HG03066 (cell line): ENCODE measurements around the gene LRRC61.
A peak's percentile ranks its signal among the peaks of the same experiment; 100 is the strongest.
"Not testable (repeated sequence)": the region's sequence is repeated elsewhere in the genome, so short reads cannot be mapped to it uniquely, and the experiment has no call there.

Experiments
- ATAC-seq: cut with Tn5 transposase; IDR thresholded peaks from one replicate; pipeline ENCODE4 v1.9.1; 2021; ENCODE audit warnings: low read depth; ENCODE audit not compliant: unreplicated experiment

LRRC61 gene, protein sequence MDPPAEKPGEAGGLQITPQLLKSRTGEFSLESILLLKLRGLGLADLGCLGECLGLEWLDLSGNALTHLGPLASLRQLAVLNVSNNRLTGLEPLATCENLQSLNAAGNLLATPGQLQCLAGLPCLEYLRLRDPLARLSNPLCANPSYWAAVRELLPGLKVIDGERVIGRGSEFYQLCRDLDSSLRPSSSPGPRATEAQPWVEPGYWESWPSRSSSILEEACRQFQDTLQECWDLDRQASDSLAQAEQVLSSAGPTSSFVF

DNA sequence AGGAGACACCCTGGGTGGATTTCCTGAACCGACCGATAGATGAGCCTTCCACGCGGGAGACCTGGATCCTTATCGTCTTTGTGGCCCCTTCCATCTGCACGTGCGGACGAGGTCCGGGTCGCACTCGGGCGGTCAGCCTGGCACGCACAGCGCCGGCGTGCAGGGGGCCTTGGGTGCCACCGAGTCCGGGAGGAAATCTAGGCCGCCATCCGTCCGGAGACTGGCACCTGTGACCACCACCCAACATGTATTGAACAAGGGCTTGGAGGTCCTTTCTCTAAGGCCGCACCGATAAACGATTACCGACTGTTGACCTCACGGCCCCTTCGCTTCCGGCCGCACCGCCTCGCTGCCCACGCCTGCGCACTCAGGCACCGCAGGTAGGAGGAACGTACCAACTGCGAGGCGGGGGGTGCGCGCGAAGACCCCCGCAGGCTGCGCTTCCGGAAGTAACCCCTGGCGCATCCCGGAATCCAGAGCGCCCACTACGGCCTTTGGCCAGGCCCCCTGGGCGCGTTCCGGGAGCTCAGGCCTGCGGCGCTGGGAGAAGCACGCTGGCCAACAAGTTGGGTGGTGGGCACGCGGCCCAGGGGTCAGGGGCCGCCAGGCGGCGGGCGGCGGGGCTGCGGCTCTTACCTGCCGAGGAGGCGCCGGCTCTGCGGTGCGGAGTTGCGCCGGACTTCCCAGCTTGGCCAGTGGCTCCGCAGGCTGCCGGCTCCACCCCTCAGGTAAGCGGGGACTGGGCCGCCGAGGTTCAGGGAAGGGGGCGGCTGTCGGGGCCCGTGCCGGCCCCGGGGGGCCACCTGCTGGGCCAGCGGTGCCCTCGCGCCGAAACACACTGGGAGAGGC lies at the start of gene LRRC61, which contains the start of gene ACTR3C:
TSS of gene LRRC61 (plus strand) at position 523 of the 849 bp plus-strand sequence. CDS start 13,507 bp downstream, outside the sequence.
TSS of gene ACTR3C (minus strand) at position 713 of the 849 bp plus-strand sequence. CDS start 28,249 bp downstream, outside the sequence.
- ATAC-seq: peak; percentile 67

DNA sequence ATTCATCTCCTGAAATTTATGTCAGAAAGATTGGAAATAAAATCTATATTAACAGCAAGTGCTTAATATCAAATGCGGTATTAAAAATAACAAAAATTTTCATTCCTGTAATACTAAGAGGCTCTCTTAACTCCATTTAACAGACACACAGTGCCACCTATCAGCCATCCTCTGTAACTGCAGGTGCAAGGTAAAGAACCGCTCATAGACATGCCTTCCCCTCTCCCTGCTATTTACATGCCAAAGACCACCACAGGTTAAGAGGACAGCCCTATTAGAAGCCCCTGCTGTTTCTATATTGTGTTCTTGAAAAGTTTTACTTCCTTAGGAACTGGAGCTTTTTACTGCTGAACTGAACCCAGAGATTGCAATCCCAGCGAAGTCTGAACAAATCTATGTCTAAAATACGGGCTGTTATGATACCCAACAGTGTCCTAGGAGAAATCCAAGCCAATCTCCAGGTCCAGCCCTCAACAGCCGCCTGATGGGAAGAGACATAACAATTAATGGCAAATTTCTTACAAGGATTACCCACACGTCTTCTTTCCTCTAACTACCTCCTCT lies 46.9 kb upstream of the LRRC61 start:
- peak; percentile 66 for ATAC-seq

DNA sequence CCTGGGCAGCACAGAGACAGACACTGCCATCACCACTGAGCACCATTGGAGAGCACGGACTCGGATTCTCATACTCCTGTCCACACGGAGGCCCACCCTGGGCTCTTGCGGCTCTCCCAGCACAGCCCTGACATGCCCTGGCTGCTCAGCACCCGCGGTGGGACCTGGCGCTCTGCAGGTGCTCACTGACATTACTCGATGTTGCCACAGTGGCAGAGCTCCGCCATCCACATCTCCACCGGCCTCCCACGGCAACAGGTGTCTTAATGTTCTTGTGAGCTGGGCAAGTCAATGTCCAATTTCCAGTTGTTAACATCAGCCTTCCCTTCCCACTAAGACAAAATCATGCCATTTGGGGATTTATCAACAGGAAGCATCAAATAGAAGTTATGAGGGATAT lies 44.8 kb upstream of the LRRC61 start:
- ATAC-seq: not testable (repeated sequence)

DNA sequence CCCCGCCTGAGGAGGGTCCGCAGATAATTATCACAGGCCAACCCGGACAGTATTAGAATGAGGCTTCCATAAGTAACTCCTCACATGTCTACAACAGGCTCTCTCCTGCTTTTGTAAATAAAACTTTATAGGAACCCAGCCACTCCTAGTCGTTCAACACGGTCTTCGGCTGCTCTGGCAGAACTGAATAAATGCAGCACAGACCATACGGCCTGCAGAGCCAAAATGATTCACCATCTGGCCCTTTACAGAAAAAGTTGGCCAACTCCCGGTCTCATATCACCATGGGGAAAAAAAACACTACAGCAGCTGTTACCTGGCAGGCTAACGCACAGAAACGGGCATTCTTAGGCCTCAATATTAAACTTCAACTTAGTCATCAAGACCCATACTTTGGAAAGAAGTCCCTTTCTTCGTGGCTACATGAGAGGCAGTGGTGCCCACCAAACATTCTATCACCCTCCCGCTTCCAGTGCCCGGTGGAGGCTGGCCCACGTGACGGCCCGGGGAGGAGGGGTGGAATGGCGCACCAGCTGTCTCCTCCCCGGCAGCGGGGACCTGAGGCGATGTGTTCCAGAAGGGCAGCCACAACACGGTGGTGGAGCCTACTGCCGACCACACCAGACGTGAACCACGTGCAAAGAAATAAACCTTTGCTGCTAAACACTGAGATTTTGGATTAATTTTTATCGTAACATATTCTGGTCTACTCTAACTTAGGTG lies 41.3 kb upstream of the LRRC61 start:
- not testable (repeated sequence) for ATAC-seq

DNA sequence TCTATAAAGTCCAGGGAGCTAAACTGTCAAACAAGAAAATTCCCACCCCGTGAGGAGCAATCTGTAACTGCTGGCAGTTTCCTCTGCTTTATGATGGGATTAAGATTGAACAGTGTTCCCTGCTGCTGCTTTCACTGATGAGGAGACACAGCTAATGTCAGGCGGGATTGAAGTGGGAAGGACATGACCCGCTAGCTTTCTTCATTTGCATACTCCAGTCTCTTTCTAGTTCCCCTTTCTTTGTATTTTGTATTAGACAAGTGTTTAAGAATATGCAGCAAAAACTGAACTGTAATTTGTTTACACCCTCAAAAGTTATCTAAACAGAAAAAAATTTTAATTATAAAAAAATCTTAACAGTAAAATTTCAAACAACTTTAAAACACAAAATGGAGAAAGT lies 40.0 kb upstream of the LRRC61 start:
- ATAC-seq: not testable (repeated sequence)

DNA sequence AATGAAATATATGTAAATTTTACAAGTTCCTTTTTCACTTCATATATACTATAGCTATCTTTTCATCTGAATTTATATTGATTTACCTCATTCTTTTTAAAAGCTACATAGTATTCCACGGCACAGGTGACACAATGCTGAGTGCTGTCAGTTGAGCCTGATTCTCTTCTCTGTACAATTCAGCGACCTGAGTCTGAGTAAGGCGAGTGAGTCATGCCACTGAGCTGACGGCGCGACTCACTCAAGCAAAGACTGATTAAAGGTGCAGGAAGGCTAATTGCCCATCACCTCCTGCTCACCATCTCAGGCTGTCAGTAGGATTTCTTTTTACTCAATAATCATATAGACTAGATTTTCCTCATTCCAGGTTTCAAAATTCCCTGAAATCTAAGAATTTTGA lies 39.5 kb upstream of the LRRC61 start:
- ATAC-seq: not testable (repeated sequence)

DNA sequence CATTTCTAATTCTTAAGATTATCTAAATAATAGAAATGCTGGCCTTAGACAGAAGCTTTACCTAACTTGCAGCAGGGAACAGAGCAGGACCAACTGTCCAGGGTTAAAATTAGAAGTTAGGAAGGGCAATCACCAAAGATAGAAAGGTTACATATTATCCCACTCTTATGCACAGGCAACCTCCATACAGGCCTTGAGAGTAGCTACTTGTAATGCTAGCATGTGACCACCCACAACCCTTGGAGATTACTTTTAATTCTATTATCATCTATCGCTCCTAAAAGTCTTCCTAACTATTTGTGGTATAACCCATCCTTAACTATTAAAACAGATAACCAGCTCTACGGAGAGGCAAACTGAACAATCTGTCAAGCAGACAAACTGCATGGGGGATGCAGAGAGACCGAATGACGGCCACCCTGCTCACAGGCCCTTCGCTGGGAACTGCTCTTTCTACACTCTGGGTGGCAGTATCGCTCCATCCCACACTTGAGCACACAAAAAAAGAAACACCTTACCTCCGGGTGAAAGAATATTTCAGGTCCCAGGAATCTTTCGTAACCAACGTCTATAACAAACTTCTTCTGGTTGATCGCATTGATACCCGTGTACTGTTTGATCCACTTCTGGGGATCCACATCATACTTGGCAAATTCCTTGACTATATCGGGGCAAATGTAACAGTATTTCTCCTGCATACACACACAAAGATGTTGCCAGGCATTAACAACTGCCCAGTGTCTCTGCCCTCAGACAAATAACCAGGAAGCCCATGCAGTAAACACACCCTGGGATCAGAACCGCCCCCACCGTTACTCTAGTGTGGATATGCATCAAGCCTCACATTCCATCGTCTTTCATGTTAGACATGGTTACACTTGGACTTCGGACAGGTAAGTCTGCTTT lies 37.1 kb upstream of the LRRC61 start:
- ATAC-seq: not testable (repeated sequence)

DNA sequence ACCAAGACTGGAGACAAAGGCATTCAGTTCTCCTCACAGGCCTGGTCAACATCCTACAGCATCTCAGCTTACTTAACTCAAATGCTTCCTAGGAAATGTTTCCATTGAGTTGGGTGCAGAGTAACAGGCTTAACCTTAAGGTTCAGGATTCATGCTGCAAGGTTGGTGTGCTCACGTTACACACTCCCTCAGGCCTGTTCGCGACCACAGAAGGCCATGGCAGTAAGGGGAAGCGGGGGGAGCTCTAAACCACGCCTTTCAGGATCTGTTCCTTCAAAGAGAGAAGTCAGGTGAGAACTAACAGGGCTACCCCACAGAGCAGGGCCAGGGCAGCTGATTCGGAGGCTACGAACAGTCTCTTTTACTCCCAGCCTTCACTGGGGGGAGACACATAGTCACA lies 35.3 kb upstream of the LRRC61 start:
- ATAC-seq: not testable (repeated sequence)

DNA sequence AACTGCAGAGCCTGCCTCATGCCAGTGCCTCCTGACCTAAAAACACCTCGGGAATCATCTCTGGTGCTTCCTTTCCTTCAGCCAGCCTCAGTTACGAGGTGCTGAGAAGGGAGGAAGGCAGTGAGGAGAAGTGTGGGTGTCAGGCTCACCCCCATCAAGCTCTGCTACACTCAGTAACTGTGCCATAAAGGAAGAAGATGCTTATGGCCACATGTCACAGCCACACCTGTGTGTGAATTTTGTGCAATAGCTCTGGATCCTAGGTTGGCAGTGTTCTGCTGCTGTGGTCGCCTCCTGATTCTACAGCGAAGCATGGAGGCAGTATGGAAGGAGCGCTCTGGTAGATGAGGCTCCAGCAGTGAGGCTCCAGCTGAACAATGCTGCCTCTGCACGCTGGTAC lies 34.3 kb upstream of the LRRC61 start:
- not testable (repeated sequence) for ATAC-seq

DNA sequence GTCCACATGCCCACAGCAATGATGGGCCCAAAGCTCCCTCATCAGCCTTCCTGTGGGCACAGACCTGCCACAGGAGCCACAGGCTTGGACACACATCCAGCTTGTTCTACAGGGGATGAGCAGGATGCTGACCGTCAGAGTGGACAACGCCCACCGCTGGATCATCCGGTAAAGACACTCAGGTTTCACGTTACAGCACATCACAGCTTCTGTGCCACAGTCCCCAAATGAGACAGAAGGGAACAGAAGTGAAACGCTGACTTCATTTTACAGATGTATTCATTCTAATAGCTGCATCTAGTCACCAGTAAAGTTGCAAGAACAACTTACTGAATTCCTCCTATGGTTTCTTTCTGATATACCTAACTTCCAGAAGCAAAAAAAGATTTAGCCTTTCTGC lies 32.8 kb upstream of the LRRC61 start:
- ATAC-seq: not testable (repeated sequence)

DNA sequence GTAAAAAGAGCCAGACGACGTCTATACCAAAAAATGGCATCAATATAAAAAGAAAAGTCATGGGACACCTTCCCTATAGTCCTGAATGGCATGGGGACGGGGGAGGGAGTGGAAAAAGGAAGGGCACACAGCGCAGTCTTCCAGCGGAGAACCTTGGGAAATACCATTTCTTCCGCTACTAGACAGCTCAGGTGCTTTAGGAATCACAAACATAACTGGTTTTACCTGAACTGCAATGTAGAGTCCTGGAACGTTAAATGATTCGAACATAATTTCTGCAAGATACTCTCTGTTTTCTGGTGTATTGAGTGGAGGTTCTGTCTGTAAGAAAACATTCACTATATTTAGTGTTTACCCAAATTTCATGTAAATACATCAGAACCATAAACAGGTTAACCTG lies 28.1 kb upstream of the LRRC61 start:
- ATAC-seq: not testable (repeated sequence)

DNA sequence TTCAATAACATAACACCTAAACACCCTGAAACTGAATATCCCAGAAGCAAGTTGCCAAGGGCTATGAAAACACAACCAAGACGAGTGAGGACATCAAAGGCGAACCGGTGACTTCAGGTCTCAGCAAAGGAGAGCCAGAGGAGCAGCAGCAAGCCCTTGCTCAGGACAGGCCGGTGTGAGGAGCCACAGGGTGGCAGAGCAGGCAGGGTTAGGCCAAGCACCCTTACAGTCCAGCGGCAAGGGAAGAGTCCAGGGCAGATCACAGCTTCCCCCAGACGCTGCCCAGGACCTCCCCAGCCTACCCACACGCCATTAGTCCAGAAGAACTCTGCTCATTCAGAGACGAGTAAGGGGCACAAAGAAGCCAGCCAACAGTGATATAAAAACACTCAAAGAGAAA lies 27.5 kb upstream of the LRRC61 start:
- ATAC-seq: not testable (repeated sequence)

DNA sequence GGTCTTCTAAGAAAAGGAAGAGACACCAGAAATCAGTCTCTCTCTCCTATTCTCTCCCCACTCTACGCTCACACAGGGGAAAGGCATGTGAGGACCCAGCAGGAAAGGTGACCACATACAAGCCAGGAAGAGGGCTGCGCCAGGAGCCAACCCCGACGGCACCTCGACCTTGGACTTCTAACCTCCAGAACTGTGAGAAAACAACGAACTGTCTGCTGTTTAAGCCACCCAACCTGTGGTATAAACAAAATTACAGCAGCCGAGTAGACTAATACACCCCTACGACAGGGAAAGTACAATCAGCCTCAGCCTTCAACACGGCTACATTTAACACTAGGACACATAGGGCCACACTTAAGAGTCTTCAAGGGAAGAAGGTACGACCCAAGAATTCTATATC lies 26.4 kb upstream of the LRRC61 start:
- not testable (repeated sequence) for ATAC-seq

DNA sequence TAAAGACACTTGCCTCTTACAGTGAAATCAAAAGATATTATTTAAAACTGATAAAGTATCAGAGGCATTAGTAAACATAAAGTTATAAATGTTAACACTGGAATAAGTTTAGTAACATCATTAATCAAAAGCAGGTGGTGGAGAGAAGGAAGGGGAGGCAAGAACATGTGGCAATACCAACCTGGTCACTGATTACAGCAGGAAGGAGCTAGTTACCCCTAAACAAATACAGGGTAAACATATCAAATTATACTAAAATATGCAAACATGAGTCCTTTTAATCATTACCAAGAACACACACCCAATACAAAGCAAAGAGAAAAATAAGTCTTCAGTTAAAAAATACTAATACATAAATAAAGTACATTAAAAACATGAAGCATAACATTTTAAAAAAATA lies 25.2 kb upstream of the LRRC61 start:
- ATAC-seq: not testable (repeated sequence)

DNA sequence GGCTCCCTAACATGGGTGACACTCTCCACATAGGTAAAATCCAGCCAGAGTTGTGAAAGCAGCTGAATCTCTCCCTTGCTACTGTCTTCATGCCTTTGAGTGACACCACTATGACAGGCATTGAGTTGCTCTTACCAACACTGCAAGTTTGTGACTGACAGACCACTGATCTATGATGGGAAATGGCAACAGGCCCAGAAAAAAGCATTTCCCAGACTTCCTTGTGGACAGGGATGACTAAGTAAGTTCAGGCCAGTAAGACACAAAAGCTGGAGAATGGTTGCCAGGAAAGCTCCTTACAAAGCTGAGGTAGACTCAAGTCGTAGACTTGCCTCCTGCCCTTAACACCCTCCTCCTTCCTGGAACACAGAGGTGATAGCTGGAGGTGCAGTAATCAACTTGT lies 20.2 kb upstream of the LRRC61 start:
- not testable (repeated sequence) for ATAC-seq

DNA sequence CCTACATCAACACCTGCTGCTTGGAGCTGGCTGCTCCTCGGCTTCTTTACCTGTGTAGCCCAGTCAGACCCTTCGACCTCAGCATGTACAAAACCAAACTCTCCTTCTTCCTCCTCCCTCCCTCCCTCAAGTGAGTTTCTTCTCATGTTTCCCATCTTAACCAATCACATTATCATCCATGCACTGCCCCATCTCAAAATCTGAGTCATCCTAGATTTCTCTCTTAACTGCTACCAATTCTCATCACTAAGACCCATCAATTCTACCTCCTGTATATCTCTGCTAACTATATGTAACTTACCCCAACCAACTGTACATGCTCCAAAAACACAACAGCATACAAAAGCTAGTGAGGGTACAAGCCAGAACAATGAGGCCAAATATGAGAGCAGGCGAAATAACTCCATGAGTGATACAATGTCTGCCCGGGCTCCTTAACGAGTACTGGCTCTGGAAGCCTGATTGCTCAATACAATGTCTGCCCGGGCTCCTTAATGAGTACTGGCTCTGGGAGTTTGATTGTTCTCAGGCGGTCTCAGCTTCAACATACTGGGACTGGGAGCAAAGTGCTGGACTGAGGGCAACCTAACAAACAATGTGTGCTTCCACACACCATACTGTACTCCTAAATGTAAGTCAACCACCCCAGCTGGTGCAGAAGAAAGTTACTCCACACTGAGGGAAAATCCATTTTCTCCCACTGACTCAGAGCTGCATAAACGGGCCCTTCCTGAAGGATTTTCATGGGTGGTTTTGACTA lies 18.5 kb upstream of the LRRC61 start:
- ATAC-seq: not testable (repeated sequence)

DNA sequence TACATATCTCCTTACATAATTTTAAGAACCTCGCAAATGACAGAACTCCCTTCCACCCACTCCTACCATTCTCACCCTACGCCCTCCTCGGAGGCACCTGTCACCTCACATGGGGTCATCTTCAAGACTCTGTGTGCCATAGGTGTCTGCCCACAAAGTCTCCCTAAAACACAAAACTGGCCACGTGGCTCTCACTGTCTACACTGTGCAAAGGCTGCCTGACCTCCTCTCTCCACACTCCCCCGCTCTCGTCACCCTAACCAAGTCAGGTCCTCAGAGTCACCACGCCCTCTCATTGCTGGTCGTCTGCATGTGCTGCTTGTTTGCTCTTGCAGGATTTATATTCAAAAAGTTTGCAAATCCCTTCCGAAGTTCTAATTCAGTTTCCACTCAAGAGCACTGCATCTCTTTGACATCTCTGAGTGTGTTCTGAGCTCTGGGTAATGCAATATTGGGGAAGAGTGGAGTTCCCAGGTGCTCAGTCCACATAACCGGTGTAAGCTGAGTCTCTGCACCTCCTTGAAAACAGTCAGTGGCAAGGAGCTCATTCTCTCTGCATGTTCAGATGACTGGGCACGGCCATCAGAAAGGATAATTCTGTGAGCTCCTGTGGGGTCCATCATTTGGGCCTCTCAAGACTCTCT lies 17.8 kb upstream of the LRRC61 start:
- ATAC-seq: not testable (repeated sequence)

DNA sequence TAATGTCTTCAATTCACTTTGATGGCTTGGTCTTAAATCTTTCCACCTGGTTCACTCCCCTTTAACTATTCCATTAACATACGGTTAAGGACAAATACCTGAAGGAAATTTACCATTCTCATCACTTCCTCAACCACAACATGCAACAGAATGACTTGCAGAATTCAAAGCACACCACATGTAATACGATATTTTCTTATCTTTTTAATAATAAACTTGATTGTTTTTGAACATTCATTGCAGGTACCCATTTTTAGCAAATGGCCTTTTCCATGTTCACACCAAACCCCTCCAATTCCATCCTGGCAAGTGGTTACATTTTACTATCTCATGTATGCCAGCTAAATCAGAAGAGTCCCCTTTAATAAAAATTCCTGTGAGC lies 17.3 kb upstream of the LRRC61 start:
- not testable (repeated sequence) for ATAC-seq
